Measurements from ENCODE around the gene RPS27L.
A peak's percentile ranks its signal among the peaks of the same experiment; 100 is the strongest.

RPS27L gene

GRCh38 chr15:63187589-63188226 lies 30.4 kb upstream of the RPS27L start:
- DNase-seq: no peak

GRCh38 chr15:63186065-63186464 lies 28.8 kb upstream of the RPS27L start:
- DNase-seq: no peak

- DNase-seq: no peak
Observed at GRCh38 chr15:63185206-63185605, 27.9 kb upstream of the RPS27L start.

- no peak for DNase-seq
Observed at GRCh38 chr15:63181648-63182047, 24.4 kb upstream of the RPS27L start.

GRCh38 chr15:63180746-63181145 lies 23.5 kb upstream of the RPS27L start:
- DNase-seq: no peak

- DNase-seq: no peak
Observed at GRCh38 chr15:63178034-63178433, 20.8 kb upstream of the RPS27L start.

GRCh38 chr15:63176302-63176701 lies 19.0 kb upstream of the RPS27L start:
- peak; percentile 5 for DNase-seq

GRCh38 chr15:63172851-63173451 lies 15.7 kb upstream of the RPS27L start:
- no peak for DNase-seq

GRCh38 chr15:63172376-63172775 lies 15.1 kb upstream of the RPS27L start:
- DNase-seq: no peak

- DNase-seq: no peak
Observed at GRCh38 chr15:63169788-63170187, 12.5 kb upstream of the RPS27L start.

GRCh38 chr15:63166219-63166618 lies 8.9 kb upstream of the RPS27L start:
- no peak for DNase-seq

GRCh38 chr15:63165166-63165859 lies 8.0 kb upstream of the RPS27L start:
- no peak for DNase-seq

- no peak for DNase-seq
Observed at GRCh38 chr15:63163217-63163616, 5.9 kb upstream of the RPS27L start.

- no peak for DNase-seq
Observed at GRCh38 chr15:63160638-63161037, 3.4 kb upstream of the RPS27L start.

GRCh38 chr15:63157891-63158431 lies 684 bp upstream of the RPS27L start:
- peak; percentile 14 for DNase-seq

- no peak for DNase-seq
Observed at GRCh38 chr15:63156755-63157117, 541 bp downstream of the RPS27L start.

- DNase-seq: no peak
Observed at GRCh38 chr15:63156086-63156710, 1.1 kb downstream of the RPS27L start.

GRCh38 chr15:63155486-63155885 lies 1.8 kb downstream of the RPS27L start:
- DNase-seq: no peak

GRCh38 chr15:63151665-63152064 lies 5.6 kb downstream of the RPS27L start:
- no peak for DNase-seq

- no peak for DNase-seq
Observed at GRCh38 chr15:63146684-63147083, 10.6 kb downstream of the RPS27L start.

- no peak for DNase-seq
Observed at GRCh38 chr15:63145426-63145825, 11.9 kb downstream of the RPS27L start.

- no peak for DNase-seq
Observed at GRCh38 chr15:63140936-63141335, 16.3 kb downstream of the RPS27L start.

GRCh38 chr15:63136742-63137141 lies 20.5 kb downstream of the RPS27L start:
- DNase-seq: no peak

- peak; percentile 8 for DNase-seq
Observed at GRCh38 chr15:63135804-63136203, 21.5 kb downstream of the RPS27L start.
